ENCODE measurements around the gene SLC7A1. TPM values are rescaled to one million over a fixed set of nuclear protein-coding genes. Genes with fewer than 3 reads are reported as not detected.

Gene SLC7A1
- total RNA-seq (2022; extraction: Qiagen RNA extraction; ENCODE audit: low read depth), result 33.1 to 38.1 TPM (median 36.6 TPM) in 5 replicates

GRCh38 chr13:29595380-29596063, at the start of gene SLC7A1:
Gene SLC7A1, minus strand, starts transcription at chr13:29595688. Its CDS starts 59,500 bp downstream, at chr13:29536188.

